ENCODE results near the gene COQ10A.
"Not testable (repeated sequence)": the region's sequence is repeated elsewhere in the genome, so short reads cannot be mapped to it uniquely, and the experiment has no call there.

The COQ10A gene

GRCh38 chr12:56271031-56271430 lies 4.3 kb downstream of the COQ10A start:
- Histone ChIP-seq H3K9me3 (ENCODE audit: insufficient read depth, low read length) (no peaks in the 10 kb centered on the region), H3K4me2 (ENCODE audit: low read length) (no peak overlapping the region), H2AFZ (ENCODE audit: low read depth, low read length) (no peak overlapping the region), H3K9ac (ENCODE audit: low read length) (no peak overlapping the region), H3K27ac (ENCODE audit: low read length) (no peak overlapping the region), H3K79me2 (ENCODE audit: low read length) (no peaks in the 10 kb centered on the region), H4K20me1 (ENCODE audit: insufficient read depth, low read length) (no peaks in the 10 kb centered on the region; the same call in 1 of the 2 replicates), H3K27me3 (ENCODE audit: low read depth, low read length) (no peaks in the 10 kb centered on the region), H3K36me3 (replicated peaks; ENCODE audit: low read depth, low read length) (peaks cover 33% of the 10 kb centered on the region), H3K4me3 (ENCODE audit: low read length) (no peak overlapping the region), H3K4me1 (ENCODE audit: low read length) (peaks cover 5% of the 10 kb centered on the region; the same call in 1 of the 2 replicates)
- TF ChIP-seq CTCF (IDR thresholded peaks at IDR 0.05; ENCODE audit: low read depth, low read length) (peak; percentile 60), EZH2phosphoT487 (IDR thresholded peaks at IDR 0.05; ENCODE audit: low read depth) (no peak)

GRCh38 chr12:56272468-56272867 lies 5.7 kb downstream of the COQ10A start:
- H3K9ac ChIP-seq (ENCODE audit: low read length); H3K4me2 ChIP-seq (ENCODE audit: low read length); H3K27ac ChIP-seq (ENCODE audit: low read length); H4K20me1 ChIP-seq (ENCODE audit: insufficient read depth, low read length); H3K27me3 ChIP-seq (ENCODE audit: low read depth, low read length); H3K79me2 ChIP-seq (ENCODE audit: low read length); H2AFZ ChIP-seq (ENCODE audit: low read depth, low read length); H3K4me3 ChIP-seq (ENCODE audit: low read length); H3K9me3 ChIP-seq (ENCODE audit: insufficient read depth, low read length); H3K4me1 ChIP-seq (ENCODE audit: low read length): not testable (repeated sequence)
- peaks cover 36% of the 10 kb centered on the region for H3K36me3 ChIP-seq (replicated peaks; ENCODE audit: low read depth, low read length)

- H3K9ac ChIP-seq (ENCODE audit: low read length) = no peak overlapping the region
- no peak overlapping the region for H3K4me2 ChIP-seq (ENCODE audit: low read length)
- H3K27me3 ChIP-seq (ENCODE audit: low read depth, low read length) = no peaks in the 10 kb centered on the region
- peaks cover 37% of the 10 kb centered on the region for H3K36me3 ChIP-seq (replicated peaks; ENCODE audit: low read depth, low read length)
- H3K79me2 ChIP-seq (ENCODE audit: low read length) = no peaks in the 10 kb centered on the region
- H3K9me3 ChIP-seq (ENCODE audit: insufficient read depth, low read length) = no peaks in the 10 kb centered on the region
- no peaks in the 10 kb centered on the region; the same call in 1 of the 2 replicates for H4K20me1 ChIP-seq (ENCODE audit: insufficient read depth, low read length)
- H3K4me1 ChIP-seq (ENCODE audit: low read length) = no peaks in the 10 kb centered on the region
- TF ChIP-seq CTCF (IDR thresholded peaks at IDR 0.05; ENCODE audit: low read depth, low read length) (no peak), EZH2phosphoT487 (IDR thresholded peaks at IDR 0.05; ENCODE audit: low read depth) (no peak)
- H2AFZ ChIP-seq (ENCODE audit: low read depth, low read length) = no peak overlapping the region
- H3K27ac ChIP-seq (ENCODE audit: low read length) = no peak overlapping the region
- no peak overlapping the region for H3K4me3 ChIP-seq (ENCODE audit: low read length)
Observed at GRCh38 chr12:56274299-56274698, 7.6 kb downstream of the COQ10A start.

- Histone ChIP-seq H4K20me1 (ENCODE audit: insufficient read depth, low read length) (no peaks in the 10 kb centered on the region), H3K79me2 (ENCODE audit: low read length) (no peaks in the 10 kb centered on the region), H3K9ac (ENCODE audit: low read length) (no peak overlapping the region), H2AFZ (ENCODE audit: low read depth, low read length) (no peak overlapping the region), H3K27me3 (ENCODE audit: low read depth, low read length) (no peaks in the 10 kb centered on the region), H3K36me3 (replicated peaks; ENCODE audit: low read depth, low read length) (peaks cover 43% of the 10 kb centered on the region), H3K4me3 (ENCODE audit: low read length) (no peak overlapping the region), H3K4me2 (ENCODE audit: low read length) (no peak overlapping the region), H3K9me3 (ENCODE audit: insufficient read depth, low read length) (no peaks in the 10 kb centered on the region), H3K4me1 (ENCODE audit: low read length) (no peaks in the 10 kb centered on the region), H3K27ac (ENCODE audit: low read length) (no peak overlapping the region)
- no peak for TF ChIP-seq EZH2phosphoT487 (IDR thresholded peaks at IDR 0.05; ENCODE audit: low read depth)
Observed at GRCh38 chr12:56278905-56279304, 12.2 kb downstream of the COQ10A start.

GRCh38 chr12:56280849-56281248 lies 14.1 kb downstream of the COQ10A start:
- Histone ChIP-seq H3K36me3 (replicated peaks; ENCODE audit: low read depth, low read length) (peaks cover 35% of the 10 kb centered on the region), H3K27ac (ENCODE audit: low read length) (no peak overlapping the region), H4K20me1 (ENCODE audit: insufficient read depth, low read length) (no peaks in the 10 kb centered on the region), H3K79me2 (ENCODE audit: low read length) (no peaks in the 10 kb centered on the region), H3K4me1 (ENCODE audit: low read length) (no peaks in the 10 kb centered on the region), H3K27me3 (ENCODE audit: low read depth, low read length) (no peaks in the 10 kb centered on the region), H3K4me3 (ENCODE audit: low read length) (no peak overlapping the region), H2AFZ (ENCODE audit: low read depth, low read length) (no peak overlapping the region), H3K9ac (ENCODE audit: low read length) (no peak overlapping the region), H3K9me3 (ENCODE audit: insufficient read depth, low read length) (no peaks in the 10 kb centered on the region), H3K4me2 (ENCODE audit: low read length) (no peak overlapping the region)
- TF ChIP-seq CTCF (IDR thresholded peaks at IDR 0.05; ENCODE audit: low read depth, low read length) = no peak
- no peak for TF ChIP-seq EZH2phosphoT487 (IDR thresholded peaks at IDR 0.05; ENCODE audit: low read depth)
